ENCODE results near the gene SMIM41. TPM values are rescaled to one million over a fixed set of nuclear protein-coding genes. Genes with fewer than 3 reads are reported as not detected.

SMIM41 gene
- total RNA-seq, 2 donors from 2014 or later = 0.27 TPM; not detected in 1

DNA sequence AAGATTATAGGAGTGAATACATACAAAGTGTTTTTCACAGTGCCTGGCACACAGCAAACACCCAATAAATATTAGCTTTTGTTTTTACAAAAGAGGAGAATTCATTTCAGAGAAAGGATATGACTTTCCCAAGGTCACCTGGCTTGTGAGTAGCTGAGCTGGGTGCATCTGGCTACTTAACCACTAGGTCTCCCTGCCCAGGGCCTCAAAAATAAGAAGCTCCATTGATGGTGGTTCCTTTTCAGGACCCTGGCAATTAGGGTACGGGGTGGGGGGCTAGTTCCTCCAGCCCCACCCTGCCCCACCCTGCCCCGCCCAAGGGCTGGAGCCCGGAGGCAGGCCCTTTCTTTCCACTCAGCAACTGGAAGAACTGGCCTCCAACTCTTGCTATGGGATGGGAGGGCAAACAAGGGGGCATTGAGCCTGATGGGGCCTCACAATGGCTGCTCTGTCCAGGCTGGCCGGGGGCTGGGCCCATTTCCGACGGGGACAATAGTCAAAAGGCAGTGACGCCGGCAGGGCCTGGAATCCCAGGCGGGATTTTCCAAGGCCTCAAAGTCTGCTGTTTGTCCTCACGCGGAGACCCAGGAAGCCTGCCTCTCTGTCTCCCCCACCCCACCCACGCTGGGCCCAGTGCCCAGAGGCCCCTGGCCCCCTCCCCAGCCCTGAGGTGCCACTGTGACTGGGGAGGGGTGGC is 17.9 kb upstream of the SMIM41 start:
- intact Hi-C loops (cut with DNase I) = no loop called here
- DNase-seq (peak; percentile 62), ATAC-seq (no peak)

- ATAC-seq = peak in 1 of 2 donors; percentile 4
- DNase-seq = peak; percentile 36
Measured at GRCh38 chr12:52062167-52063081, 17.1 kb upstream of the SMIM41 start.

DNA sequence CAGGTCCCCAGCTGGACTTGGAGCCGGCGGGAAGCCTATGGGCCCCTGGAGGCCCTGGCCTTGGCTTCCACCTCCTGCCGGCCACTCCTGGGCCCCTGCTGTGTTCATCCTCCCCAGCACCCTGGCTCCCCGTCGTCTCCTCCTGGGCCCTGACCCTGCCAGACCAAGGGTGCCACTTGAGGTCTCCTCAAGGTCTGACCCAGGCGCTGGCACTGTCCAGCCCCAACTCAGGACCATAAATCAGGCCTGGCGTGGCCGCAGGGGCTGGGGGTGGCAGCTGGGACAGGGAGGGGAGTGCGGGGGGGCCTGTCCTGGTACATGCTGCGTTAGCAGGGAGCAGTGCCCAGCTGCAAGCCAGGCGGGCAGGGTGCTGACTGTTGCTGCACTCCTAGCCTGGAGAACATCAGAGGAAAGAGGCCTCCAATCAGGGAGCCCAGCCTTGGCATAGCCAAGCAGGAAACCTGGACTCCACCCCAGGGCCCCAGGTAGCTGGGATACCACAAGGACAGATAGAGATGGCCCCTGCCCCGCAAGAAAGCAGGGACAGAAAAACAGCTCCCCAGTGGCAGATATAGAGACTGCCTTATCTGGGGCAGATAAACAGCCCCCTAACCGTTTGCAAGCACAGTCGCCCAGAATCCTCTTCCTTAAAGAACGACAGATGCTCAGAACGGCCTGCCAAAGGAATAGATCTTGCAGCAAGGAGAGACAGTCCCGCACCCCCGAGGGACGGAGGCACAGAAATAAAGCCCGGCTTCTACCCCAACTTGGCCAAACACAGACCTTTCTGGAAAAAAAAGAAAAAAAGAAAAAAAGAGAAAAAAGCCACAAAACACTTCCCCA is 16.2 kb upstream of the SMIM41 start:
- DNase-seq = peak; percentile 55

More at GRCh38 chr12:52062167-52063081, 17.1 kb upstream of the SMIM41 start:
- intact Hi-C loops (cut with DNase I) = no loop called here

DNA sequence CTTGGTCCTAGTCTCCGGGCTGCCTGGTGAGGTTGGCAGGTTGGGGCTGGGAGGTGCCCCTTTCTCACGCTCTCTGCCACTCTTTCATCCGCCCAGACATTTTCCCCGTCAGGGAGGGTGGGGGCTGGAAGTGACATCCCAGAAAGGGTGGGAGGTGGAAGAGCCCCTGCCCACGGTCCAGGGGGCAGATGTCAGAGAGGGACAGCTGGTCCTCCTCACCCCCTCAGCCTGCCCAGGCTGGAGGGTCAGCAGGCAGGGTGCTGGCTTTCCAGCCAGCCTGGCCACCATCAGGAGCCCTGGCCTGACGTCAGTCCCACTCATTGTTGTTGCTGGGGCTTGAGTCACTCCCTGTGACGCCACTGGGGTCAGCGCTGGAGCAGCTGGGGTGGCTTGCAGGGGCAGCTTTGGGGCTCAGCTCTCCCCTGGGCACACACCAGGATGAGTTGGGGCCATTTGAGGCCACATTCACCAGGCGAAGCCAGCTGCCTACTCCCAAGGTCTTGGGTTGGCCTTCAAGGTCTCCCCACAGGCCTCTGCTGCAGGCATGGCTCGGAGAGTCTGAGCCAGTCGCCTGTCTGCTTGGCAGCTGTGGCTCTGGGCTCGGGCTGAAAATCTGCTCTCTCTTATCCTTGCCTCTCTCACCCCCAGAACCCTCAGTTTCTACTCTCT is 15.4 kb upstream of the SMIM41 start:
- intact Hi-C loops (cut with DNase I) = no loop called here
- peak; percentile 37 to 59 for ATAC-seq
- DNase-seq = peak; percentile 91

More for the DNA sequence above, 16.2 kb upstream of the SMIM41 start:
- peak; percentile 1 to 18 for ATAC-seq
- intact Hi-C loops (cut with DNase I) = no loop called here

GRCh38 chr12:52066346-52067080 is 13.0 kb upstream of the SMIM41 start:
- intact Hi-C loops (cut with DNase I) = loop anchor here in 1 of 2 donors (5.0 kb wide), 1 partner anchor 39 kb away; no protein-coding TSS in a partner anchor
- ATAC-seq = no peak
- no peak for DNase-seq

- ATAC-seq = no peak
- intact Hi-C loops (cut with DNase I) = loop anchor here in 1 of 2 donors (5.0 kb wide), 1 partner anchor 40 kb away; no protein-coding TSS in a partner anchor
- DNase-seq = no peak
Measured at GRCh38 chr12:52067081-52067374, 12.5 kb upstream of the SMIM41 start.

- DNase-seq = peak; percentile 93
- intact Hi-C loops (cut with DNase I) = loop anchor here in 1 of 2 donors (5.0 kb wide), 1 partner anchor 42 kb away; no protein-coding TSS in a partner anchor
- peak; percentile 98 for ATAC-seq
Measured at GRCh38 chr12:52069327-52070184, 9.9 kb upstream of the SMIM41 start, which contains the start of gene ATG101. Gene ATG101, plus strand, starts transcription at chr12:52069978. Its CDS starts 3,673 bp downstream, at chr12:52073651.

- ATAC-seq (peak; percentile 25 to 54), DNase-seq (no peak)
- intact Hi-C loops (cut with DNase I) = no loop called here
Measured at GRCh38 chr12:52070185-52070925, 9.1 kb upstream of the SMIM41 start.

GRCh38 chr12:52073531-52074381 is 5.7 kb upstream of the SMIM41 start:
- ATAC-seq (no peak), DNase-seq (peak; percentile 47)
- intact Hi-C loops (cut with DNase I) = no loop called here

DNA sequence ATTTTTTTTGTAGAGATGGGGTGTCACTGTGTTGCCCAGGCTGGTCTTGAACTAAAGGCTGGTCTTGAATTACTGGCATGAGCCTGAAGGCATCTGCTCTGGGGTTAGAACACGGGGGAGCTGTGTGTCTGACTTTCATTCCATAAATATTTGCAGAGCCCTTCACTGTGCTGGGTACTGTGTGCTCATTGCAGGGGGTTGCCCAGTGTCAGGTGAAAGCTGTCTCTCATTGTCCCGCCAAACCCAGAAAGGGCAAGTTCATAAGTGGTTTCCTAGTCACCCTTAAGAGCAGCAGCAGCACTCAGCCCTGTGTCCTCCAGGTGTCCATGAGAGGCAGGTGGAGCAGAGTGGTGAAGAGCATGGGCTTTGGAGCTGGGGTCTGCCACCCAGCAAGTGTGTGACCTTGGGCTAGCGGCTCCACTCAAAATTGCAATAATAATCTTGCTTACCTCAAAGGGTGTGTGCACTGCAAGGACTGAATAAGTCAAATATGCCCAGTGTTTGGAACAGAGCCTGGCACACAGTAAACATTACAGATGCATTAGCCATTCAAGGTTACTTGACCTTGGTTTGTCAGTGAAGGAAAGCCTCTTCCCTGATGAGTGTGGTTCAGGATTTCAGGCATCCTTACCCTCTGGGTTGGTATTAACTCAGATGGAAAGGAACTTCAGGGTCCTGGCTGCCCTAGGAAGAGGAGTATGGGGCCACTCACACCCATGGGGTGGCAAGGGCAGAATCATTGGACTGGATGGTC is 4.4 kb upstream of the SMIM41 start:
- peak; percentile 6 for DNase-seq
- intact Hi-C loops (cut with DNase I) = no loop called here

GRCh38 chr12:52076811-52077210 is 2.7 kb upstream of the SMIM41 start:
- DNase-seq (no peak), ATAC-seq (no peak)
- intact Hi-C loops (cut with DNase I) = no loop called here

More for the DNA sequence above, 4.4 kb upstream of the SMIM41 start:
- ATAC-seq = no peak

- intact Hi-C loops (cut with DNase I) = no loop called here
- DNase-seq (no peak), ATAC-seq (no peak)
Measured at GRCh38 chr12:52078276-52078675, 1.2 kb upstream of the SMIM41 start.

- intact Hi-C loops (cut with DNase I) = loop anchor here in 1 of 2 donors (5.0 kb wide), 2 partner anchors 42 to 78 kb away; no protein-coding TSS in a partner anchor
- ATAC-seq (no peak), DNase-seq (no peak)
Measured at GRCh38 chr12:52080403-52081251, 1.1 kb downstream of the SMIM41 start.

Data from left cardiac atrium (tissue), 4 donors.